ENCODE measurements around the gene LGALS1.
"Not testable (repeated sequence)": the region's sequence is repeated elsewhere in the genome, so short reads cannot be mapped to it uniquely, and the experiment has no call there.

Gene LGALS1

DNA sequence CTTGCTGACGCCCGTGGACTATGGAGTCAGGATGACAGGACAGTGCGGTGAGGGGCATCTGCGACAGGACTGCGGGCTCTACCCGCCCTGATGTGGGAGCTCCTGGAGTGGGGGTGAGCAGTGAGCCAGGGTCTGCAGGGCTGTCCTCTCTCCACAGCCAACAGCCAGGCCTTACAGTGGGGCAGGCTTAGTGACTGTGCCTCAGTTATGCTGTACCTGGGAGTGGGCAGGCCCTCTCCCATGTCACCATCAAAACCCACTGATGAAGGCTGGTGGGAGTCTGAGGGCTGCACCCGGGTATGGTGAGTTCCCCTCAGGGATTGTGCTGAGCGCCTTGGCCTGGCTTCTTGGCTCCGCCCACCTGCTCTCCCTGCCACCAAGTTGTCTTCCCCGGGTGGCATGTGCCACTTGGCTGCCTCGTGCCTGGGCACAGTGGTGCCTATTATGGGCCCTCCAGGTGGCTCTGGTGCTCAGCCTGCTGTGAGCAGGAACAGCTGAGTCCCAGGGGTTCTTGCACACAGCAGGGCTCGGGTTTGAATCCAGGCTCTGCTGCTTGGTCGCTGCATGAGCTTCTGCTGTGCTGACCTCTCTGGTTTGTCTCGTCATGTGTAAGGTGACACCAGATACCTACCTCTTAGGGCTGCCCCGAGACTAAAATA lies 17.3 kb downstream of the LGALS1 start:
- DNase-seq = no peak

DNA sequence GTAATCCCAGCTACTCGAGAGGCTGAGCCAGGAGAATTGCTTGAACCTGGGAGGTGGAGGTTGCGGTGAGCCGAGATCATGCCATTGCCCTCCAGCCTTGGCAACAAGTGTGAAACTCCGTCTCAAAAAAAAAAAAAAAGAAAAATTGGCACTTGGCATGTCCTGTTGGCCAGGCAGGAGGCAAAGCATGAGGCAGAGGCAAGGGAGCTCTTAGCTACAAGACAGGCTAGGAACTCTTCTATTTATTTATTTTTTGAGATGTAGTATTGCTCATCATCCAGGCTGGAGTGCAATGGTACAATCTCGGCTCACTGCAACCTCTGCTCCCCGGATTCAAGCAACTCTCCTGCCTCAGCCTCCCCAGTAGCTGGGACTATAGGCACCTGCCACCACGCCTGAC lies 18.7 kb downstream of the LGALS1 start:
- not testable (repeated sequence) for DNase-seq

DNA sequence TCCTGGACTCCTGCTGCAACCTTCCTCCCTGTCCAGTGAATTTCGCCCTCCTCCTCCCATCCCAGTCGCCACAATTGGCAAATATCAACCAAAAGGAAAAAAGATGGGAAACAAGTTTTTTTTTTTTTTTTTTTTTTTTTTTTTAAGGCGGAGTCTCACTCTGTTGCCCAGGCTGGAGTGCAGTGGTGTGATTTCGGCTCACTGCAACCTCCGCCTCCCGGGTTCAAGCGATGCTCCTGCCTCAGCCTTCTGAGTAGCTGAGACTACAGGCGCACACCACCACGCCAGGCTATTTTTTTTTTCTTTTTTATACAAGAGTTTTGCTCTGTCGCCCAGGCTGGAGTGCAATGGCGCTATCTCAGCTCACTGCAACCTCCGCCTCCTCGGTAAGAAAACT lies 20.8 kb downstream of the LGALS1 start:
- not testable (repeated sequence) for DNase-seq

DNA sequence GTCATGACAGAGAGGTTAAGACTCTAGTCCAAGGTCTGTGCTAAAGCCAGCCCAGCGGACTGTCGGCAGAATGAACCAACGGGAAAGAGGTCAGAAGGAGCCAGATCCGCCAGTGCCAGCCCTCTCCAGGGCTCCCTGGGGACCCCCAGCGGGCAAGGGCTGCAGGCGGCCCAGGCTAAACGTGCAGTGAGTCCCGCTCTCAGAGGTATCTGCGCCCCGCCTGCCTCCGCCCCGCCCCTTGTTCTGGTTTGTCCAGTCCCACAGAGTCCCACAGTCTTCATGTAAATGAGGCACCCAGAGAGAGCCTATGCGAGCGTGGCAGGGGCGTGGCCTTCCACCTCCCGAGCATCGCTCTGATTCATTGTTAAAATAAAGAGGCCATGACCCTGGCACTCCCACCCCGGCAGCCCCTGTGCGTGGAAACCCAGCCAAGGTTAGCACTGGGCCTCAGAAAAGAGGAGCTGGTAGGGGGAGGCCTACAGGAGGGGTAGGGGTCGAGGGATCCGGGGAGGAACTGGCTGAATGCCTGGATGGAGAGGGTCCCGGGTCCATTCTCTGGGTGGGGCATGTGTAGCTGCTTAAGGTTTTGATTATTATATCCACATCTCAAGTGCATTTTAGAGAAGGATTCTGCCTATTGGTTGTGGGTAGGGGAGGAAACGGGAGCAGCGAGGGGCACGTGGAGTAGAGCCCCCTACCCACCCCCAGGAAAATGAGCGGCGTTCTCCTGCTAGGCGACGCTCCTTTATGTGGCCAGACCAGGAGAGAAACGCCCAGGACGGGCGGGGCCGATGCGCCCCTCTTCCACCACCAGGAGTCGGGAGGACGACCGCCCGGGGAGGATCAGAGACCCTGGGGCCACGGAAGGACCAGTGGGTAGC lies 21.5 kb downstream of the LGALS1 start, which contains the start of gene TRIOBP:
Gene TRIOBP, plus strand, starts transcription at position 392 of the 881 bp plus-strand sequence. CDS start 4,318 bp downstream, outside the sequence.
- peak; percentile 96 for DNase-seq

DNA sequence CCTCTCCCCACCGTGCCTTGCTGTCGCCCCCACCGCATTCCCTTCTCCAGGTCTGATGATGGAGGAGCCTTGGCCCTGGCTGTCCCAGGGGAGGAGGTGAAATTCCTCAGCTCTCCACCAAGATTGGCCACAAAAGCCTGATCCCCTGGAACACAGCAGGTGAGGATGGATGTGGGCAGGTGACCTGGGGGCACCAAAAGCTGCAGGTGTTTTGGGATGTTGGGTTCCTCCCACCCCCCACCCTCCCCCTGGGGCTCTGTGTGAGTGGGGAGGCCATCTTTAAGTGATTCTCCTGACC lies 22.1 kb downstream of the LGALS1 start:
- no peak for DNase-seq

DNA sequence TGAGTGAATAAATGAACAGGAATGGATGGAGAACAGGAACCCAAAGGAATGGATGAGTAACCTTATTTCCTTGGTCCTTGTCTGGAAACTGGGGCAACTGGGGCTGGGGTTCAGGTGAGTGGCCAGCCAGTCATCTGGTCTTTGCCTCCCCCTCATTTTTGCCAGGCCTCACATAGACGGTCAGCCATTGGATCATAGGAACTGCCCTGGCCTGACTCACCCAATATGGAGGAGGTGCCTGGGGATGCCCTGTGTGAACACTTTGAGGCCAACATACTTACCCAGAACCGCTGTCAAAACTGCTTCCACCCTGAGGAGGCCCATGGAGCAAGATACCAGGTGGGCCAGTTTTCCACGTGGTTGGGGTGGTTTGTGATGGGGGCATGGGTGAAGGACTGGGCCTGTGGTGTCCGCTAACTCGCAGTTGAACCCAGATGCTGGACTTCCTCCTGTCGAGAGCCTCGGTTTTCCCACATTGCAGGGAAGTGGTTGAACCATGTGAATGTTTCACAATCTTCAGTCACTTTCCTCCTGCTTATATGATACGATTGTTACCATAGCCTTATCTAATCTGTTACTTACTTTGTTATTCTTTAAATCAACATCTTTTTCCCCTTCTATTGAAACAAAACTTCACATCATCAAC lies 25.8 kb downstream of the LGALS1 start:
- no peak for DNase-seq

DNA sequence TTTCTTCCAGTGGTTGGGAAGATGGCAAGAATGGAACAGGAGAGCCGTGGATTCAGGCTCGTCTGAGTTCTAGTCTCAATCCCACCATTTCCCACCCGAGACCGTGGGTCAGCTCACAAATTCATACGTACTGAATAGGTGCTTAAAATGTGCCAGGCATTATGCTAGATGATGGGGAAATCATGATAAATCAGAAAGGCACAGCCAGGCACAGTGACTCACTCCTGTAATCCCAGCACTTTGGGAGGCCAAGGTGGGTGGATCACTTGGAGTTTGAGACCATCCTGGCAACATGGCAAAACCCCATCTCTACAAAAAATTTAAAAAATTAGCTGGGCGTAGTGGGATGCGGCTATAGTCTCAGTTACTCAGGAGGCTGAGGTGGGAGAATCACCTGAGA lies 28.5 kb downstream of the LGALS1 start:
- no peak for DNase-seq

DNA sequence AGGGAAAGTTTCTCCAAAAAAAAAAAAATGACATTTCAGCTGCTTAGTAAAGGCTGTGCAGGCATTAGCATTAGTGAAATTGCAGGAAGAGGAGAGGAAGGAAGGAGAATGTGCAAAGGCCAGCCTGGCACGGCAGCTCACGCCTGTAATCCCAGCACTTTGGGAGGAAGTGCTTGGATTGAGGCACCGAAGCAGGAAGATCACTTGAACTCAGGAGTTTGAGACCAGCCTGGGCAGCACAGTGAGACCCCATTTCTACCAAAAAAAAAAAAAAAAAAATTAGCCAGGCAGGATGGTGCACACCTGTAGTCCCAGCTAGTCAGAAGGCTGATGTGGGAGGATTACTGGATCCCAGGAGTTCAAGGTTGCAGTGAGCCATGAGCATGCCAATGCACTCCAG lies 29.2 kb downstream of the LGALS1 start:
- DNase-seq = no peak

DNA sequence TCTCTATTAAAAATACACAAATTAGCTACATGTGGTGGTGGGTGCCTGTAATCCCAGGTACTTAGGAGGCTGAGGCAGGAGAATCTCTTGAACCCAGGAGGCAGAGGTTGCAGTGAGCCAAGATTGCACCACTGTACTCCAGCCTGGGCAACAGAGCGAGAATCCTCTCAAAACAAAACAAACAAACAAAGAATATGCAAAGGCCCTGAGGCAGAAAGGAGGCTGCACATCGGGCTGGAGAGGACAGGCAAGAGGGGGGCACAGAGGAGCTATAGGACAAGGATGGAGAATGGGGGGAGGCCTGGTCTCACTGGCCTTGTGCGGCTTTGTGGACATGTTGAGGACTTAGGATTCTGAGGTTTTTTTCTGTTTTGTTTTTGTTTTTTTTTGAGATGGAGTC lies 29.8 kb downstream of the LGALS1 start:
- DNase-seq = no peak

DNA sequence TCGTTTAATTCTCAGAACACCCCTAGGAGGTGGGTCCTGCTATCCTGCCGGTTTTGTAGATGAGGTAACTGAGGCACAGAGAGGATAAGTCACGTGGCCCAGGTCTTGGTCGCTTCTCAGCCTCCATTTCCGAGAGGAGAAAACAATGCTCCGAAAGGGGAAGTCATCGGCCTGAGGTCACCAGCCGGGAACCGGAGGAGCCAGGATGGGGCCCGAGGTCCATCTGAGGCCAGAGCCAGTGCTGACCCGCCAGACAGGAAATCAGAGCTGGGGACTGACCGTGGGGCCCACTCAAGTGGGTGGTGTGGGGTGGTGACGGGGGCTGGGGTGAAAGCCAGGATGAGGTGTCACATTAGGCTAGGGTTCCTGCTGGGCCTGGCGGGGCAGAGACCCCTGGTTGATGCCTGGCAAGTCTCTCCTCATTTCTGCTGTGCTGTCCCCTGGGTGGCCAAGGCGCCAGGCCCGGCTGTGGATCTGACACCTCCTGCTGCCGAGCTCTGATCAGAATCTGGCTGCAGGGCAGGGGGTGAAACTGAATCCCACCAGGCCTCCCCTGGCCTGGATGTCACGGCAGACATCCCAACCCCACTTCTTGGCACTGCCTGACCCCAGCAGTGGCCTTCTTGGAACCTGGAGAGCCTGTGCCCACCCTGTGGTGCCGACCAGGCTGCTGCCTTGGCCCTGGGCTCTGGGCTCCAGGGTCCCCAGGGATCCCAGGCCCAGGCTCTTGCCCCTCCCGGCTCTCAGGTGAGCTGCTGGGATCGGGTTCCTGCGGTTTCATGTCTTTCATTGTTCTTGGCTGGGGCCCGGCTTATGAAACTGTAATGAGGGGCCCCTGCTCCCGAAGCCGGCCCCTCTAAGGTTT lies 33.4 kb downstream of the LGALS1 start:
- no peak for DNase-seq

DNA sequence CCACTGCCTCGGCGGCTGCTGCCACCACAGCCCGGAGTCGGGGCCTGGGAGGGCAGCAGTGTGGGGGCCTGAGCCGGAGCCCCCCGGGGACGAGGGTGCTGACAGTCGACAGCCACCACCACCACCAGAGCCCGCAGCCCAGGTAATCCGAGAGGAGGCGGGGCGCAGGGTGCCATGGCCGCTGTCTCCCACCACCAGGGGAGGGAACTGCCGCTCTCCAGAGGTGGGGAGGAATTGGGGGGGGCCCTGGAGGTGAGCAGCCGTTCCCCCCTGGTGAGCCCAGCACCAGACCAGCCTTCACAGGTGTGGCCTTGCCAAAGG lies 34.0 kb downstream of the LGALS1 start:
- no peak for DNase-seq

DNA sequence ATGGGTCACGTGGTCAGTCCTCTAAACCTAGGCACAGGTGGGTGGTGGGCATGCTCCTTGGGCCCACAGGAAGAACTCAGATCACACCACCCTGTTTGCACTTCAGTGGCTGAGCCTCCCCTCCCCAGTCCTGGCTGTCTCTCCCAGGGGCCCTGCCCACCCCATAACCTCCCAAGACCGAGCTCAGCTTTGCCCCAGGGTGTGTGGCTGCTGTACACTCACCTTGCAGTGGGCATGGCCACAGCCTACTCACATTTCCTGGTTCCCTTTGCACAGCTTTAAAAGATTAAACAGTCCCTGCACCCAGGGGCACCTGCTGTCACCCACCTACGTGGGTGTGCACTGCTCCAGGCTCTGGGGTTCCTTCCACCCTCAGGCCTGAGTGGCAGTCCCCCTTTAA lies 35.2 kb downstream of the LGALS1 start:
- no peak for DNase-seq

DNA sequence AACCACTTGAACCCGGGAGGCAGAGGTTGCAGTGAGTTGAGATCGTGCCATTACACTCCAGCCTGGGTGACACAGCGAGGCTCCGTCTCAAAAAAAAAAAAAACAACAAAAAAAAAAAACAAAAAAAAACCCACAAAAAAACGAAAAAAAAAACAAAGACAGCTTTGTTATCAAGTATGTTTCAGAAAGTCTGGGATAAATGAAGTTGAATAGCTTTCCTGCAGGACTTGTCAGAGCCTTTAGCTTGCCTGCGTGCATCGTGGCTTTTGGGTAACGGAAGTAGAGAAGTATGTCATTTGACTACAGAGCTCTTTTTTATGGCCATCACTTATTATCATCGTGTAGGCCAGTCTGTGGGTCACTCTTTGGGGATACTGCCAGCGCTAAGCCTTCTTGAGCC lies 36.1 kb downstream of the LGALS1 start:
- no peak for DNase-seq

DNA sequence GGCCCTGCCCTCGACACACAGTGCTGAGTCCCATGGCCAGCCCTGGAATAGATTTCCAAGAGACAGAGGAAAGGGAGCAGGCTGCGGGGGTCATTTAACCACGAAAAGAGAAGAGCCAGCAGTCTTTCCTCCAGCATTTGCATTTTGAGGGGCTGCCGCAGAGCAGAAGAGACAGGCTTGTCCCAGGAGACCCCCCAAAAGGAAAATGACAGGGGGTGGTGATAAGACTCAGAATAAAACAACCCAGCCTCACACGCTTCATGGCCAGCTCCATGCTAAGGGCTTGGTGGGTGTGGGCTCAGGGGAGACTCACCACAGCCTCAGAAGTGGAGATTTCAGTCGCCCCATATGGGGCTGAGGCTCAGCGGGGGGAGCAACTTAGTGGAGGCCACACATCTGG lies 38.3 kb downstream of the LGALS1 start:
- no peak for DNase-seq

DNA sequence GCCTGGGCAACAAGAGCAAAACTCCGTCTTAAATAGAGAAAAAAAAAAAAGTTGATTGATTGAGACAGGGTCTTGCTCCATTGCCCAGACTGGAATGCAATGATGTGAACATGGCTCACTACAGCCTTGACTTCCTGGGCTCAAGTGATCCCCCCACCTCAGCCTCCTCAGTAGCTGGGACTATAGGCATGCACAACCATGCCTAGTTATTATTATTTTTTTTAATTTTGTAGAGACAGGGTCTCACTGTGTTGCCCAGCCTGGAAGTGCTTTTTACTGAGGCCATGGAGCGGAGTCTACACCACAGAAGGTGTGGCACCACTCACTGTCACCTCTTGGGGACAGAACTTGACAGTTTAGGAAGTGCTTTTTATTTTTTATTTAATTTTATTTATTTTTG lies 39.2 kb downstream of the LGALS1 start:
- DNase-seq = no peak

DNA sequence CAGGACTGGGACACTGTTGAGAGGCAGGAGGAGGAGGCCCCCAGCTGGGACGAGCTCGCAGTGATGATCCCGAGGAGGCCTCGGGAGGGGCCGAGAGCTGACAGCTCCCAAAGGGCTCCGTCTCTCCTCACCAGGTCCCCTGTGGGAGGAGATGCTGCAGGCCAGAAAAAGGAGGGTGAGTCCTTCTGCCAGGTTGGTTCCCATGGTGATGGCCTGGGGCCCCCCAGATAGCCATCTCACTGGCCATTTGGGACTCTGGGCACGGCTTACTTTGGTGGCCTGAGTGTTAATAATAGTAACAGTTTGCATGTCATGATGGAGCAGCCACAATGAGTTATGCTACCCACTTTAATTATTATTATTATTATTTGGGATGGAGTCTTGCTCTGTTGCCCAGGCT lies 40.3 kb downstream of the LGALS1 start:
- no peak for DNase-seq

DNA sequence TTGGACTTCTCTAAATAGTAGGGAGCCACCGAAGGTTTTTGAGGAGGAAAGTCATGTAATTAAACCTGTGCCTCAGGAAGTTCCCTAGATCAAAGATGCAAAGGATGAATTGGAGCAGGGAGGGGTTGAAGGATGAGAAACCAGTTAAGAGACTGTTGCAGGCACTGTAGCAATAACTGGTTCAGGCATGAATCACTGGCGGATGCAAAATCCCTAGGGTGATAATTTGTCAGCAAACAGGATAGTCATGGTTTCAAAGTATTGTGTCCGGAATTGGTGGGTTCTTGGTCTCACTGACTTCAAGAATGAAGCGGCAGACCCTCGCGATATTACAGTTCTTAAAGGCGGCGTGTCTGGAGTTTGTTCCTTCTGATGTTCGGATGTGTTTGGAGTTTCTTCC lies 41.3 kb downstream of the LGALS1 start:
- DNase-seq = peak; percentile 55

DNA sequence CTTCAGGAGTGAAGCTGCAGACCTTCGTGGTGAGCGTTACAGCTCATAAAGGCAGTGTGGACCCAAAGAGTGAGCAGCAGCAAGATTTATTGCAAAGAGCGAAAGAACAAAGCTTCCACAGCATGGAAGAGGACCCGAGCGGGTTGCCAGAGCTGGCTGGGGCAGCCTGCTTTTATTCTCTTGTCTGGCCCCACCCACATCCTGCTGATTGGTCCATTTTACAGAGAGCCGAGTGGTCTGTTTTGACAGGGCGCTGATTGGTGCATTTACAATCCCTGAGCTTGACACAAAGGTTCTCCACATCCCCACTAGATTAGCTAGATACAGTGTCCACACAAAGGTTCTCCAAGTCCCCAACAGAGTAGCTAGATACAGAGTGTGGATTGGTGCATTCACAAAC lies 41.8 kb downstream of the LGALS1 start:
- DNase-seq = not testable (repeated sequence)

DNA sequence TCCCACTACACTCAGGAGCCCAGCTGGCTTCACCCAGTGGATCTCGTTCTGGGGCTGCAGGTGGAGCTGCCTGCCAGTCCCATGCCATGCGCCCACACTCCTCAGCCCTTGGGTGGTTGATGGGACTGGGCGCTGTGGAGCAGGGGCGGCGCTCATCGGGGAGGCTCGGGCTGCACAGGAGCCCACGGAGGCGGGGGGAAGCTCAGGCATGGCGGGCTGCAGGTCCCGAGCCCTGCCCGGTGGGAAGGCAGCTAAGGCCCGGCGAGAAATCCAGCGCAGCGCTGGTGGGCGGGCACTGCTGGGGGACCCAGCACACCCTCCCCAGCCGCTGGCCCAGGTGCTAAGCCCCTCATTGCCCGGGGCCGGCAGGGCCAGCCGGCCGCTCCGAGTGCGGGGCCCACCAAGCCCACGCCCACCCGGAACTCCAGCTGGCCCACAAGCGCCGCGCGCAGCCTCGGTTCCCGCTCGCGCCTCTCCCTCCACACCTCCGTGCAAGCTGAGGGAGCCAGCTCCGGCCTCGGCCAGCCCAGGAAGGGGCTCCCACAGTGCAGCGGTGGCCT lies 42.4 kb downstream of the LGALS1 start:
- not testable (repeated sequence) for DNase-seq

DNA sequence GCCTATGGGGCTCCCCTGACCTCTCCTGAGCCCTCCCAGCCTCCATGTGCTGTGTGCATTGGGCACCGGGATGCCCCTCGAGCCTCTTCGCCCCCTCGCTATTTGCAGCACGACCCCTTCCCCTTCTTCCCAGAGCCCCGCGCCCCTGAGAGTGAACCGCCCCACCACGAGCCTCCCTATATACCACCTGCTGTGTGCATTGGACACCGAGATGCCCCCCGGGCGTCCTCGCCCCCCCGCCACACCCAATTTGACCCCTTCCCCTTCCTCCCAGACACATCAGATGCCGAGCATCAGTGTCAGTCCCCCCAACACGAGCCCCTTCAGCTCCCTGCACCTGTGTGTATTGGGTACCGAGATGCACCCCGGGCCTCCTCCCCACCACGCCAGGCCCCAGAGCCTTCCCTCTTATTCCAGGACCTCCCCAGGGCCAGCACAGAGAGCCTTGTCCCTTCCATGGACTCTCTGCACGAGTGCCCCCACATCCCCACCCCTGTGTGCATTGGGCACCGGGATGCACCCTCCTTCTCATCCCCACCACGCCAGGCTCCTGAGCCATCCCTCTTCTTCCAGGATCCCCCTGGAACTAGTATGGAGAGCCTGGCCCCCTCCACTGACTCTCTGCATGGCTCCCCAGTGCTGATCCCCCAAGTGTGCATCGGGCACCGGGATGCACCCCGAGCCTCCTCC lies 50.3 kb downstream of the LGALS1 start:
- no peak for DNase-seq

DNA sequence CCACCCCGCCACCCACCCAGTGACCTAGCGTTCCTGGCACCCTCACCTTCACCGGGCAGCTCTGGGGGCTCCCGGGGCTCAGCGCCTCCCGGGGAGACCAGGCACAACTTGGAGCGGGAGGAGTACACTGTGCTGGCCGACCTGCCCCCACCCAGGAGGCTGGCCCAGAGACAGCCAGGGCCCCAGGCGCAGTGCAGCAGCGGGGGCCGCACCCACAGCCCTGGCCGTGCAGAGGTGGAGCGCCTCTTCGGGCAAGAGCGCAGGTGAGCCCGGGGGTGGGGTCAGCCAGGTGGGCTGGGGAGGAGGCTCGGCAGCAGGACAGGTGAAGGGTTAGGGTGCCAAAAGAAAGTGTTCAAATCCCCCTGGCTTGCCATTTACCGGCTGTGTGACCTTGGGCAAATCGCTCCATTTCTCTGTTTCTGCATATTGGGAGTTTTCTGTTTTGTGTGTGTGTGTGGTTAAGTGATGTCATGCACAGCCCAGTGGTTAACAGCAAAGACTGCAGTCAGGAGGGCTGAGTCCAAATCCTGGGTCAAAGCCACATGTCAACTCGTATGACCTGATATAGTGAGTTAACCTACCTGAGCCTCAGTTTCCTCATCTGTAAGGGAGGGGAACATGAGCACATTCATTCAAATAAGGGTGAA lies 50.9 kb downstream of the LGALS1 start:
- no peak for DNase-seq

DNA sequence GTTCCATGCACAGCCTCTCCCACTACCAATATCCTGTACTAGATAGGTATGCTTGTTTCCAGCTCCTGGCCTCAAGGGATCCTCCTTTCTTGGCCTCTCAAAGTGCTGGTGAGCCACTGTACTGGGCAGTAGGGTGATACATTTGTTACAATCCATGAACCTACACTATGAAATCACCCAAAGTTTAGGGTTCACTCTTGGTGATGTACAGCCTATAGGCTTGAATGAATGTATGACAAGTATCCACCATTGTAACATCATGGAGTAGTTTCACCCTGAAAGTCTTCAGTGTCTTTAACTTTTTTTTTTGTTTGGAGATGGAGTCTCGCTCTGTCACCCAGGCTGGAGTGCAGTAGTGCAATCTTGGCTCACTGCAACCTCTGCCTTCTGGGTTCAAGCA lies 53.2 kb downstream of the LGALS1 start:
- no peak for DNase-seq

Measured in EL (cell line).